GM13977 (cell line): ENCODE measurements around the gene ADCY3.
A peak's percentile ranks its signal among the peaks of the same experiment; 100 is the strongest.

Source experiments
- DNase-seq: peaks from one replicate; pipeline ENCODE4 v3.0.0; 2012; ENCODE audit warnings: low spot score
- CTCF ChIP-seq: IDR thresholded peaks from 2 replicates; pipeline ENCODE4 v1.5.1; 2012; ENCODE audit warnings: mild to moderate bottlenecking, control low read depth; ENCODE audit not compliant: insufficient read depth; ENCODE audit errors: extremely low read depth, missing control alignments
- in situ Hi-C: fragments of 300-500 bp; cut with MboI; formaldehyde crosslinking; loops from one replicate; pipeline ENCODE4 v1.12.0; 2022; ENCODE audit warnings: low sequenced_read_pairs, low pct_unique_long_range_greater_than_20kb, mixed read lengths, inconsistent platforms; ENCODE audit not compliant: unreplicated experiment

The ADCY3 gene

DNA sequence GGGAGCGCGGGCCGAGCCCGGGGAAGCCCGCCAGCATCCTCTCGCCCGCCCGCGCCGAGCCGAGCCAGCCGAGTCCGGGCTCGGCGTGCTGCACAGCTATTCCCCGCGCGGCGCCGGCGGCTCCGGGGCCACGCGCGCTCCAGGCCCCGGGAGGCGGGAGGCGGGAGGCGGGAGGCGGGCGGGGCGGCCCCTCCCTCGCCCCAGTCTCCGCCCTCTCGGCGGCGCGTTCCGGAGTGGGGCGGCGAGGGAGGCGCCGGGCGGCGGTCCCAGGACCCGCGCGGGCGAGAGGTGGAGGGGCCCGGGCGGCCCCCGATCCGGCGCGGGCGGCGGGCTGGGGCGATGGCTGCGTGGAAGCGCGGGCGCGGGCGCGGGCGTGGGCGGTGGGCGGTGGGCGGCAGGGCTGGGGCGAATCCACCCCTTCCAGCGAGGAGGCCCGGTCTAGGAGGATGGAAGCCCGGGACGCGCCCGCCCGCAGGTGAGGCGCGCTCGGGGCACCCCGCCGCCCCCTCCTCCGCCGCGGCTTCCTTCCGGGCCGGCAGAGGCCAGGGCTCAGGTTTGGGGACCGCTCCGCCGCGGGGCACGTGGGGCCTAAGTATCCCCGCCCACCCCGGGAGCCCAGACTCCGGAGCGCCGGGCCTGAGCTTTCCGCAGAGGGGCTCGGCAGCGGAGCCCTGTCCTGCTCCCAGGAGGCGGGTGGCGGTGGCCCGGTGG, at the start of gene ADCY3:
TSS of gene ADCY3 (minus strand) at position 140 of the 711 bp plus-strand sequence. CDS start 1,250 bp downstream, outside the sequence.
- peak; percentile 90 for DNase-seq
- TF ChIP-seq CTCF: no peak
- in situ Hi-C loops: no loop called here

DNA sequence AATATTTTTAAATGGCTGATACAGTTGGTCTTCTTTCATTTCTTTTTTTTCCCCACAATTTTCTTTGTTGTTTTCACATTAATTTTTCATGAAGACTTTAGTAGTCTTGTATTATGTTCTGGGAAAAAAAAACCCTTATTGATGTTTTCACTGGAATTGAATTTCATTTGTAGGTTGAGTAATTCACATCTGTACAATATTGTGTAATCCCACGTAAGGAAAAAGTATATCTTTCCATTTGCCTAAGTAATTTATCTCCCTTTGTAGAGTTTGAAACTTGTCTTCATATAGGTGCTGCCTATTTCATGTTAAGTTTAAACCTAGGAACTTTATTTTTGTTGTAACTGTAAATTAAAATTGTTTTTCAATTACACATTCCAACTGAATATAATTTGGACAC, 49.7 kb upstream of the ADCY3 start:
- in situ Hi-C loops: no loop called here
- TF ChIP-seq CTCF: no peak
- no peak for DNase-seq

- no peak for TF ChIP-seq CTCF
- DNase-seq: no peak
- in situ Hi-C loops: no loop called here
Observed at GRCh38 chr2:24961903-24962302, 41.9 kb upstream of the ADCY3 start.

DNA sequence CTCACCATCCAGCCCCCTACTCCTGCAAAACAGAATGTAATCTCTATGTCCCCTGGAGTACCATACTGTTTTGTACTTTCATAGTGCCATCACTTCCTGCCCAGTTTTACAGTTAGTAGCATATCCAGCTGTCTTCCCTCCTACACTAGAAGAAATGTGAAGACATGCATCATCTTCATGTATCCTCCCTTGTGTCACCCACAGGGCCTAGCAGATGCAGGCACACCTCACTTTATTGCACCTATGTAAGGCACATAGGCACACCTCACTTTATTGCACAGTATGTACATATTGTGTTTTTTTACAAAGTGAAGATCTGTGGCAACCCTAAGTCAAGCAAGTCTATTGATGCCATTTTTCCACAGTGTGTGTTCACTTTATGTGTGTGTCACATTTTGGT, 39.7 kb upstream of the ADCY3 start:
- no peak for TF ChIP-seq CTCF
- in situ Hi-C loops: no loop called here
- no peak for DNase-seq

DNA sequence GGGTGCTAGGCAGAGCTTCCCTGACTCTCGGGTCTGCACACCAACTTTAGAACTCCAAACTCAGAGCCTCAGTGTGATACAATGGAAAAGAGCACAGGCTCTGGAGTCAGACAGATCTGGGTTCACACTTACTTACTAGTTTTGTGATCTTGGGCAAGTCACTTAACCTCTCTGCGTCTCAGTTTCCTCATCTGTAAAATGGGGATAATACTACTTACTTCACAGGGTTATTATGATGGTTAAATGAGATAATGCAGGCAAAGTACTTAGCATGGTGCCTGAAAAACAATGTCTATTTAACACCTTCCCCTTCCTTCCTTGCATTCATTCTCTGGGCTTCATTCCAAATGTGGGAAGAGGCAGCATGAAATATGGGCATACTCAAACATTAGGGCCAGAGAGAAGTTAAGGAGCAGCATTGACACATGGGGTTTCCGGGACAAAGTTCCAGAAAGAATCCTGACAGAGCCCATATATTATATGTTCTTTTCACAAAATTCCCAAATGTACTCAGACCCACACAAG, 38.4 kb upstream of the ADCY3 start:
- no peak for TF ChIP-seq CTCF
- no peak for DNase-seq
- in situ Hi-C loops: no loop called here

DNA sequence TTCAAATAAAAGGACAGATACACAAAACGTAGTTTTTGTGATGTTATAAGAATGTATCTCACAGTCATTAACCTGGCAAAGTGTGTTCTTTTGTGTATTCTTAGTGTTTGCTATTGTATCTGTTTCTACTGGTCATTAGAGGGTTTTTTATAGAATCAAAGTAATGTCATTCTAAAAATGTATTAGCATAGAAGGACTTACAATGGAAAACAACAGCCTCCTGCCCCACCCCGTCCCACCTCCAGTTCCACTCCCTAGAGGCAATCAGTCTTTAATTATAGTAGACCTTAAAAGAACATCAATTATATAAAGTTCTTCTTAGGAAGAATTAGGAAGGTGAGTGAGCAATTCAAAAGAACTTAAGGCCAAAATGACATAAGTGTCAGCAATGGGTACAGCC, 37.9 kb upstream of the ADCY3 start:
- TF ChIP-seq CTCF: no peak
- no peak for DNase-seq

More for the DNA sequence above, 37.9 kb upstream of the ADCY3 start:
- in situ Hi-C loops: no loop called here
